Mucosa of rectum (tissue), 2 donors: ENCODE measurements around the gene PADI2.

Source experiments
- H3K27ac ChIP-seq, 2 donors: one replicate each; pipeline ENCODE4 v1.7.0; 2013; ENCODE audit warnings: inconsistent platforms in 2 of 2, low read depth in 2 of 2, low read length in 2 of 2
- H3K27me3 ChIP-seq, 2 donors: one replicate each; pipeline ENCODE4 v1.7.0; 2013; ENCODE audit warnings: low read length in 2 of 2; ENCODE audit not compliant: control insufficient read depth in 2 of 2, insufficient read depth in 2 of 2
- H3K36me3 ChIP-seq, 2 donors: one replicate each; pipeline ENCODE4 v1.7.0; 2013; ENCODE audit warnings: low read length in 2 of 2; ENCODE audit not compliant: control insufficient read depth in 2 of 2, insufficient read depth in 2 of 2
- H3K4me1 ChIP-seq, 2 donors: one replicate each; pipeline ENCODE4 v1.7.0; 2013; ENCODE audit warnings: low read length in 2 of 2, mild to moderate bottlenecking in 1 of 2; ENCODE audit not compliant: control insufficient read depth in 2 of 2, insufficient read depth in 2 of 2
- H3K4me3 ChIP-seq, 2 donors: one replicate each; pipeline ENCODE4 v1.7.0; 2013; ENCODE audit warnings: low read length in 2 of 2
- H3K9ac ChIP-seq, 2 donors: one replicate each; pipeline ENCODE4 v1.7.0; 2013; ENCODE audit warnings: low read length in 2 of 2, low read depth in 1 of 2, mild to moderate bottlenecking in 1 of 2
- H3K9me3 ChIP-seq, 2 donors: one replicate each; pipeline ENCODE4 v1.7.0; 2013; ENCODE audit warnings: low read length in 2 of 2; ENCODE audit not compliant: control insufficient read depth in 2 of 2
- donor health status: healthy.
- donor health status: Normal muscosa, but diverticular disease.

Gene PADI2

DNA sequence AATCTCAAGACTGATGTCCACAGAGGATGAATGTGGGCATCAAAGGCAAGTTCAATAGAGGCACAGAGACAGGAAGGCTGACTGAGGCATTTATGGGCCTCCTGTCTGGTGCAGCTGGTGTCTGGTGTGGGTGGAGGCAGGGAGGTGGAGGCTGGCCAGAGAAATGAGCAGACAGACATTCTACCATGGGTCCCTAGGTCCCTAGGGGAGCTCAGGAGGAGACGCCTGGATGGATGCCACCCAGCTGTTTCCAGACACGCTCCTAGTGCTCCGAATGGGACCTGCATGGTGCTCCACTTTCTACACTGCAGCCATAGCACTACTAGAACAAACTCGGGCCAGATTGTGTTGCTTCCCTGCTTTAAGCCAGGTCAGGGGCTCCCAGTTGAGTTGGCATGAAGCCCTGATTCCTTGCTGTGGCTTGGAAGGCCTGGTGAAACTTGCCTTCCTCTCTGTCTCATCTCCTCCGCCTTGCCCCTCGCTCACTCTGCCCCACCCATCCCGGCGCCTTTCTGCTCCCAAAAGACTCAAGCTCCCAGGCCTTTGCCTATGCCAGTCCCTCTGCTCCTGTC lies 25.3 kb downstream of the PADI2 start:
- H3K36me3 ChIP-seq: peaks cover 57 to 68% of the 10 kb centered on the region in 2 donors
- H3K4me3 ChIP-seq: no peak overlapping the region
- H3K9ac ChIP-seq: no peak overlapping the region
- H3K9me3 ChIP-seq: no peaks in the 10 kb centered on the region
- peaks cover 3 to 8% of the 10 kb centered on the region in 2 donors for H3K4me1 ChIP-seq
- no peak overlapping the region for H3K27ac ChIP-seq
- H3K27me3 ChIP-seq: no peaks in the 10 kb centered on the region

DNA sequence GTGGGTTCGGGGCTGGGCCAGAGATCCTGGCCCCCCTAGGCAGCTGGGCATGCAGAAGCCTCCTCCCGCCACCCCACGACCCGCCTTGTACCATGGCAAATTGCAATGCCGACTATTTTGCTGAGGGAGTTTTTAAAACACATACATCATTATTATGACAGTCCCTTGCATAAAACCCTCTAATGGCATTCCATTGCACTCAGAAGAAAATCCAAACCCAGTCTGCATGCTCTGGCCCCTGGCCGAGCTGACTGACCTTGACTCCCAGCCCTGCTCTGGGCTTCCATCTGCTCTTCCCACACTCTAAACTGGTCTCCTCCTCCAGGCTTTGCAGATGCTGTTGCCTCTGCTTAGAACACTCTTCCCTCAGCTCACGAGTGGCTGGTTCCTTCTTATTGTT lies 28.0 kb downstream of the PADI2 start:
- Histone ChIP-seq H3K27me3 (no peaks in the 10 kb centered on the region), H3K4me3 (no peak overlapping the region), H3K9ac (no peak overlapping the region), H3K36me3 (peaks cover 58 to 72% of the 10 kb centered on the region in 2 donors), H3K27ac (no peak overlapping the region), H3K9me3 (no peaks in the 10 kb centered on the region), H3K4me1 (no peaks in the 10 kb centered on the region)

DNA sequence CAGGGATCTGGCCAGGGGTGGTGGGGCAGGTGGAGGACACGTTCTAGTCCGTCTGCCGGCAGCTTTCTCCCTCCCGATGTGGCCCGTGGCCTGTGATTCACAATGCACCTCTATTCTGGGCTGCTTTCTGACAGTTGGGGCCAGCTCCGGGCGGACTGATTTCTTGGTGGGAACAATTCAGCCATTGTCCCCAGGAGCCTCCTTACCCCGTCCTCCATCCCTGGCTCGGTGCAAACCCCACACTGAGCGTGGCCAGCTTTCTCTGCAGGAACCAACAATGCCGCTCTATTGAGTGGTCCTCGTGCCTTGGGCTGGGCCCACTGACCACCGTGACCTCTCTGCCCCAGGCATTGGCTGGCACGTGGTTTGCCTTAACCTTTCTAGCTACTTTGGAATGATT lies 29.7 kb downstream of the PADI2 start:
- no peak overlapping the region for H3K27ac ChIP-seq
- H3K9ac ChIP-seq: no peak overlapping the region
- H3K27me3 ChIP-seq: no peaks in the 10 kb centered on the region
- H3K9me3 ChIP-seq: no peaks in the 10 kb centered on the region
- no peak overlapping the region for H3K4me3 ChIP-seq
- no peaks in the 10 kb centered on the region for H3K4me1 ChIP-seq
- peaks cover 52 to 72% of the 10 kb centered on the region in 2 donors for H3K36me3 ChIP-seq

GRCh38 chr1:17086751-17087150 lies 32.5 kb downstream of the PADI2 start:
- Histone ChIP-seq H3K9me3 (no peaks in the 10 kb centered on the region), H3K36me3 (peaks cover 57 to 75% of the 10 kb centered on the region in 2 donors), H3K4me1 (no peaks in the 10 kb centered on the region), H3K27ac (no peak overlapping the region), H3K9ac (no peak overlapping the region), H3K4me3 (no peak overlapping the region), H3K27me3 (no peaks in the 10 kb centered on the region)

DNA sequence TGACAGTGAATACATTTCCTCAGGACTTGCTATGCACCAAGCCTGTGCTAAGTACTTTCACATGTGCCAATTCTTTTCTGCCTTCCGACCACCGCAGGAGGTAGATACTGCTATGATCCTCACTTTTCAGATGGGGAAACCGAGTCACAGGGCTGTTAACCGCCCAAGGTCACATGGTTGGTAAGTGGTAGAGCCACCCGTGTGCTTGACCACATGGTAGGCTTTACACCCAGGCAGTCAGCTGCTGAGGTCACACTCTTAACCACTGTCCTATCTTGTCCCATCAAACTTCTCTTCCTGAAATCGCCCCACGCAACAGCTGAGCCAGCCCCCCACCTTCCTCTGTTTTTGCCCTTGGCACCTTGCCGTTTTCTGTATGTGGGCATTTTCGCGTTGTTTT lies 34.5 kb downstream of the PADI2 start:
- no peak overlapping the region for H3K4me3 ChIP-seq
- no peaks in the 10 kb centered on the region for H3K27me3 ChIP-seq
- no peak overlapping the region for H3K27ac ChIP-seq
- H3K4me1 ChIP-seq: no peaks in the 10 kb centered on the region
- H3K9ac ChIP-seq: no peak overlapping the region
- no peaks in the 10 kb centered on the region for H3K9me3 ChIP-seq
- peaks cover 64 to 77% of the 10 kb centered on the region in 2 donors for H3K36me3 ChIP-seq

- Histone ChIP-seq H3K27me3 (no peaks in the 10 kb centered on the region), H3K36me3 (peaks cover 63 to 69% of the 10 kb centered on the region in 2 donors), H3K27ac (no peak overlapping the region), H3K4me1 (no peaks in the 10 kb centered on the region), H3K4me3 (no peak overlapping the region), H3K9me3 (no peaks in the 10 kb centered on the region), H3K9ac (no peak overlapping the region)
Measured at GRCh38 chr1:17082761-17083160, 36.5 kb downstream of the PADI2 start.

DNA sequence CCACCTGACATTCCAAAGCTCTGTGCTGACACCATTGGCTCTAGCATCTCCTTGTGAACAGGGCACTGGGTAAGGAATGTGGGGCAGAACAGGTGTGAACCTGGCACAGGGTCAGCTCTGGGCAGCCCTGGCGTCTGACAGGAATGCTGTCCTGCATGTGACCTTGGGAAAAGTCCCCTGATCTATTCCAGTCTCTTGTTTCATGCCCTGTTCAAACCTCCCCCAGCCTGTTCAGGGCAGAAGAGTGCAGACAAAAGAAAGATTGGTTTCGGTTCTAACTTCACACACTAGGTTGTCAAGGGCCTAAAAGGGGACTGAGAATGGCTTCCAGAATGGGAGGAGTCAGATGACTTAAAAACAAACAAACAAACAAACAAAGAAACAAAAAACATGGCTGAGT lies 37.8 kb downstream of the PADI2 start:
- H3K4me1 ChIP-seq: no peaks in the 10 kb centered on the region
- H3K36me3 ChIP-seq: peaks cover 61 to 71% of the 10 kb centered on the region in 2 donors
- no peaks in the 10 kb centered on the region for H3K27me3 ChIP-seq
- no peak overlapping the region for H3K4me3 ChIP-seq
- H3K9ac ChIP-seq: no peak overlapping the region
- H3K27ac ChIP-seq: no peak overlapping the region
- H3K9me3 ChIP-seq: no peaks in the 10 kb centered on the region

DNA sequence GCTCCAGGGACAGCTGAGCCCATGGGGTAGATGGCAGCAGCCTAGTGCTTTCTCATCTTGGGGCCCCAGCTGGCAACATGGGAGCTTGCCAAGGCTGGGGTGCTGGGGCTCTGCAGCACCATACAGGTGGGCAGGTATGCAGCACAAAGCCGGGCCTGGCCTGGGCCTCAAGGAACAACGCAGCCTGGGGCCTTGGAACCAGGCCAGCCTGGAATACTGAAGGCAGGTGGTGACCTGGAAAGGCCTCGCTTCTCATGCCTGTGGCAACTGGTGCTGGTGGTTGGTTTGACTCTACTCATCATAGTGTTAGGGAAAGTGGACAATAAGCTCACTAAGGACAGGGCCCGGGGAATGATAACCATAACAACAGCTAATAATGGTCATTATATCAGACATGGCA lies 38.4 kb downstream of the PADI2 start:
- no peaks in the 10 kb centered on the region for H3K9me3 ChIP-seq
- no peak overlapping the region for H3K27ac ChIP-seq
- no peaks in the 10 kb centered on the region for H3K27me3 ChIP-seq
- peaks cover 56 to 67% of the 10 kb centered on the region in 2 donors for H3K36me3 ChIP-seq
- no peaks in the 10 kb centered on the region for H3K4me1 ChIP-seq
- no peak overlapping the region for H3K9ac ChIP-seq
- no peak overlapping the region for H3K4me3 ChIP-seq

- H3K9me3 ChIP-seq: no peaks in the 10 kb centered on the region
- no peak overlapping the region for H3K9ac ChIP-seq
- no peaks in the 10 kb centered on the region for H3K27me3 ChIP-seq
- no peaks in the 10 kb centered on the region for H3K4me1 ChIP-seq
- no peak overlapping the region for H3K4me3 ChIP-seq
- H3K36me3 ChIP-seq: peaks cover 56 to 70% of the 10 kb centered on the region in 2 donors
- no peak overlapping the region for H3K27ac ChIP-seq
Measured at GRCh38 chr1:17080085-17080759, 39.0 kb downstream of the PADI2 start.

DNA sequence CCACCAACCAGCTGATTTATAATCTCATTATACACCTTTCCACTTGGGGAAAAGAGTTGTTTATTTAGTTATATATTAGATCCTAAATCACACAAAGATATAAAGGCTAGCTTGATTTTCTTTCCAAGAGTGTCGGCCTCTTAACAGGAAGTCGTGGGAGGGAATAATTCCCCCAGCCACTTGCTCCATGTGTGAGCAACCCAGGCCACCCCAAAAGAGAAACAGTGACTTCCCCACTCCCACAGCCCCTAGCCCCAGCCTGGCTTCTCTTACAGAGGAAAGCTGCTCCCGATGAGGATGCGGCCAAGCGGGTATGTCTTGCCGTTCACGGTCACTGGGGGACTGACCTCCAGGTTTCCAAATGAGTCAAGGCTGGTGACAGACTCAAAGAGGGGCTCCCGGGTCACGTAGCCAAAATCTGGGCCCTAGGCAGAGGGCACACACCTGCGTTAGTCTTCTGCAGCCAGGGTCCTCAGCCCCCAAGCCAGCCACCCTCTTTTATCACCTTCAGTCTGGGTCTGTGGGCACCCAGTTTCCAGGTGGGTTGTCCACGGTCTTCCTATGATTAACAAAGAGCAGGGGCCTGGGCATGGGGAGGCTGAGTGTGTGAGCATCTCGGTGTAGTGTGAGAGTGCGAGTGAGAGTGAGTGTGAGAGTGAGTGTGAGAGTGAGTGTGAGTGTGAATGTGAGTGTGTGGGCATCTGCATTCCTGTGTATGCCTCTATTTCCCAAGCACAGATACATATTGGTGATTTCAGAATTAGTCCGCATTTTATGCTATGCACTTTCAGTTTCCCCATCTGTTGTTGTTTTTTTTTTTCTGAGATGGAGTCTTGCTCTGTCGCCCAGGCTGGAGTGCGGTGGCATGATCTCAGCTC lies 40.0 kb downstream of the PADI2 start:
- Histone ChIP-seq H3K27ac (no peak overlapping the region), H3K4me1 (no peaks in the 10 kb centered on the region), H3K27me3 (no peaks in the 10 kb centered on the region), H3K4me3 (no peak overlapping the region), H3K9ac (no peak overlapping the region), H3K9me3 (no peaks in the 10 kb centered on the region), H3K36me3 (peaks cover 59 to 71% of the 10 kb centered on the region in 2 donors)
